ENCODE measurements around the gene TTC9. TPM values are rescaled to one million over a fixed set of nuclear protein-coding genes. Genes with fewer than 3 reads are reported as not detected.

TTC9 gene
- total RNA-seq, 1 experiment from 2014 or later, result 0.49 TPM

GRCh38 chr14:70716958-70717357, 75.2 kb downstream of the TTC9 start:
- no peaks in the 10 kb centered on the region for H3K9me3 ChIP-seq (ENCODE audit: control insufficient read depth, insufficient read depth, low read depth, low read length)
- ATAC-seq, result no peak
- intact Hi-C loops (cut with micrococcal nuclease; ENCODE audit: unreplicated experiment) (no loop called here), in situ Hi-C loops (cut with HindIII; ENCODE audit: low pct_unique_long_range_greater_than_20kb, low sequenced_read_pairs) (no loop called here)
- no peak overlapping the region for H3K4me3 ChIP-seq (ENCODE audit: low read depth in 2 of 2, low read length in 2 of 2)
- DNase-seq (ENCODE audit: low read depth, low spot score), result no peak
- no peak for TF ChIP-seq REST (IDR thresholded peaks at IDR 0.05; ENCODE audit: insufficient read depth in 1 of 2, low read depth in 2 of 2, low read length in 1 of 2)
- no peak for TF ChIP-seq POLR2AphosphoS5 (IDR thresholded peaks at IDR 0.05; ENCODE audit: low read depth, low read length)
- no peak for TF ChIP-seq SIN3A (IDR thresholded peaks at IDR 0.05; ENCODE audit: borderline replicate concordance, insufficient read depth, low read depth, low read length)
- no peak for TF ChIP-seq TCF7L2 (IDR thresholded peaks at IDR 0.05; ENCODE audit: low read depth, low read length)
- TF ChIP-seq CTCF (IDR thresholded peaks at IDR 0.05), result no peak
- no TSS peak for BruUV-seq (replicated peaks)
- H3K27ac ChIP-seq (ENCODE audit: low read length), result no peak overlapping the region
- H3K4me1 ChIP-seq (ENCODE audit: control insufficient read depth, insufficient read depth, low read length), result no peaks in the 10 kb centered on the region
- ChIA-PET POLR2A (no interaction called here), CTCF (no interaction called here)
- no peaks in the 10 kb centered on the region for H3K36me3 ChIP-seq (ENCODE audit: control insufficient read depth, insufficient read depth, low read length)
- no peaks in the 10 kb centered on the region for H3K27me3 ChIP-seq (ENCODE audit: control insufficient read depth, insufficient read depth, low read length)

GRCh38 chr14:70718383-70719118, 76.8 kb downstream of the TTC9 start:
- Histone ChIP-seq H3K4me3 (ENCODE audit: low read depth in 2 of 2, low read length in 2 of 2) (no peak overlapping the region), H3K27ac (ENCODE audit: low read length) (no peak overlapping the region), H3K36me3 (ENCODE audit: control insufficient read depth, insufficient read depth, low read length) (no peaks in the 10 kb centered on the region), H3K27me3 (ENCODE audit: control insufficient read depth, insufficient read depth, low read length) (no peaks in the 10 kb centered on the region), H3K4me1 (ENCODE audit: control insufficient read depth, insufficient read depth, low read length) (no peaks in the 10 kb centered on the region), H3K9me3 (ENCODE audit: control insufficient read depth, insufficient read depth, low read depth, low read length) (no peaks in the 10 kb centered on the region)
- no TSS peak for BruUV-seq (replicated peaks)
- TF ChIP-seq REST (IDR thresholded peaks at IDR 0.05; ENCODE audit: insufficient read depth in 1 of 2, low read depth in 2 of 2, low read length in 1 of 2), result no peak
- no peak for TF ChIP-seq SIN3A (IDR thresholded peaks at IDR 0.05; ENCODE audit: borderline replicate concordance, insufficient read depth, low read depth, low read length)
- TF ChIP-seq CTCF (IDR thresholded peaks at IDR 0.05), result no peak
- TF ChIP-seq POLR2AphosphoS5 (IDR thresholded peaks at IDR 0.05; ENCODE audit: low read depth, low read length), result no peak
- no peak for ATAC-seq
- no peak for DNase-seq (ENCODE audit: low read depth, low spot score)
- in situ Hi-C loops (cut with HindIII; ENCODE audit: low pct_unique_long_range_greater_than_20kb, low sequenced_read_pairs), result no loop called here
- ChIA-PET CTCF (no interaction called here), POLR2A (no interaction called here)
- intact Hi-C loops (cut with micrococcal nuclease; ENCODE audit: unreplicated experiment), result no loop called here

Data from Panc1 (cell line).